Measurements from ENCODE around the gene ZNF669.

ZNF669 gene

GRCh38 chr1:247105966-247106365 is 1.8 kb upstream of the ZNF669 start:
- TF ChIP-seq CTCF (IDR thresholded peaks at IDR 0.05; ENCODE audit: low read depth, low read length) = no peak
- DNase-seq (ENCODE audit: extremely low read depth, low read depth) = no peak

DNA sequence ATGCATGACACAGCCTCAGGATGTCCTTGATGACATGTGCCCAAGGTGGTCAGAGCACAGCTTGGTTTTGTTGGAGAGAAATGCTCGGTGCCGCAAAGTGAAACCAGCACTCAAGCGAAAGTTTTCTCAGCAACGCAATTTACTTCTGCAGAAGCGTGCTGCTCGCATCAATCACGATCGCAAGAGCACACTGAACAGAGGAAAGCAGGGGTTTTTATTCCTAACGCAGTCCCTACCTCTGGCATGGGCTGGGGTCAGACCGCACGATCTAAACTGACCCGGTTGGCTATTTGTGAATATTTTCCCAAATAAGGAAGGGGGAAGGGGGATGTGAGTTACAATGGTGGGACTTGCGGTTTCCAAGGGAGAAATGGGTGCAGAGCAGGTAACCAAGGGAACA is 809 bp upstream of the ZNF669 start:
- no peak for DNase-seq (ENCODE audit: extremely low read depth, low read depth)
- TF ChIP-seq CTCF (IDR thresholded peaks at IDR 0.05; ENCODE audit: low read depth, low read length) = no peak

GRCh38 chr1:247102381-247102780 is 1.8 kb downstream of the ZNF669 start:
- TF ChIP-seq CTCF (IDR thresholded peaks at IDR 0.05; ENCODE audit: low read depth, low read length) = no peak
- DNase-seq (ENCODE audit: extremely low read depth, low read depth) = no peak

DNA sequence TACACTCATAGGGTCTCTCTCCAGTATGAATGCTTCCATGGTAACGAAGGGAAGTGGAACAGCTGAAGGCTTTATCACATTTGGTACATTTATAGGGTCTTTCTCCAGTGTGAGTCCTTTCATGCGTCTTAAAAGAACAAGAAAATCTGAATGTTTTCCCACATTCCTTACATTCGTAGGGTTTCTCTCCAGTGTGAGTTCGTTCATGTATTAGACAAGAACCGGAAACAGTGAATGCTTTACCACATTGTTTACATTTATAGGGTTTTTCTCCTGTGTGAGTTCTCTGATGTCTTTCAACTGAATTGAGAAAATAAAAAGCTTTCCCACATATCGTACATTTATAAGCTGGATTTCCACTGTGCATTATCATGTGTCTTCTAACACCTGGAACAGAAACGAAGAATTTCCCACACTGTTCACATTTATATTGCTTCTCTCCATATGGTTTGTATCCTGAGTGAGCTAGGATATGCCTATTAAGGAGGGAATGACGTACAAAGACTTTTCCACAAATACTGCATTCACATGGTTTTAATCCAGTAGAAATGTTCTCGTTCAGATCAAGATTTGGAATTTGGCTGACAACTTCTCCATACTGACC is 3.4 kb downstream of the ZNF669 start:
- DNase-seq (ENCODE audit: extremely low read depth, low read depth) = no peak
- no peak for TF ChIP-seq CTCF (IDR thresholded peaks at IDR 0.05; ENCODE audit: low read depth, low read length)

GRCh38 chr1:247096958-247097357 is 7.2 kb downstream of the ZNF669 start:
- DNase-seq (ENCODE audit: extremely low read depth, low read depth) = no peak
- TF ChIP-seq CTCF (IDR thresholded peaks at IDR 0.05; ENCODE audit: low read depth, low read length) = no peak

- DNase-seq (ENCODE audit: extremely low read depth, low read depth) = no peak
These were observed 7.6 kb downstream of the ZNF669 start for GRCh38 chr1:247096544-247096943.

DNA sequence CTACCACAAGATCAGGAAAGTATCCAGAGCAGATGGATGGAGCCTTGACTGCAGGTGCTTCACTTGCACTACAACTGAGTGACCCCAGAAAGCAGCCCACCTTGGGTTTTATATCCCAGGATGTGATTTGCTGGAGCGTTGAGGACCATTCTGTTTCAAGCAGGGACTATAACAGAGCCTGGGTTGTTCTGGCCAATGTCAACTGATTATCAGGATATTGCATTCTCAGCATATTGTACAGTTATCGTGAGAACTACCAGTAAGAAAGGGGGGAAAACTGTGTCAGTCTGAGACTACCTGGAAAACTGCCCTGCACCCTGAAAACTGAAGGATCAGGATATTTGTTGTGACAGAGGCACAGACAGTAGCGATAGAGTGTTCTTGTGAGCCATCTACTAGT is 8.0 kb downstream of the ZNF669 start:
- no peak for TF ChIP-seq CTCF (IDR thresholded peaks at IDR 0.05; ENCODE audit: low read depth, low read length)
- no peak for DNase-seq (ENCODE audit: extremely low read depth, low read depth)

More at GRCh38 chr1:247096544-247096943, 7.6 kb downstream of the ZNF669 start:
- no peak for TF ChIP-seq CTCF (IDR thresholded peaks at IDR 0.05; ENCODE audit: low read depth, low read length)
